H9 (cell line): ENCODE data around the gene FAM228B. TPM values are rescaled to one million over a fixed set of nuclear protein-coding genes. Genes with fewer than 3 reads are reported as not detected.

Experiments used
- DNase-seq: peaks from one replicate; pipeline ENCODE4 v3.0.0-alpha.2; 2017
- H2AFZ ChIP-seq: one replicate; pipeline ENCODE4 v1.6.1; 2013; ENCODE audit warnings: mild to moderate bottlenecking, low read length, control low read depth, moderate library complexity
- H2AK5ac ChIP-seq: 2 replicates; pipeline ENCODE4 v1.6.1; 2013; ENCODE audit warnings: low read length, control low read depth, mixed read lengths; ENCODE audit not compliant: insufficient read length
- H2BK120ac ChIP-seq: one replicate; pipeline ENCODE4 v1.6.1; 2013; ENCODE audit warnings: low read depth, mild to moderate bottlenecking, low read length, control low read depth, inconsistent platforms; ENCODE audit not compliant: poor library complexity, severe bottlenecking
- H2BK12ac ChIP-seq: 2 replicates; pipeline ENCODE4 v1.6.1; 2013; ENCODE audit warnings: low read length, control low read depth, mixed read lengths, low read depth; ENCODE audit not compliant: insufficient read length
- H2BK15ac ChIP-seq: 2 replicates; pipeline ENCODE4 v1.6.1; 2013; ENCODE audit warnings: low read depth, low read length, control low read depth
- H2BK20ac ChIP-seq: one replicate; pipeline ENCODE4 v1.6.1; 2013; ENCODE audit warnings: low read depth, mild to moderate bottlenecking, low read length, control low read depth, inconsistent platforms; ENCODE audit not compliant: poor library complexity, severe bottlenecking
- H2BK5ac ChIP-seq: 2 replicates; pipeline ENCODE4 v1.6.1; 2013; ENCODE audit warnings: low read length, control low read depth, mixed read lengths; ENCODE audit not compliant: insufficient read length
- H3K14ac ChIP-seq: 2 replicates; pipeline ENCODE4 v1.6.1; 2013; ENCODE audit warnings: low read length, control low read depth; ENCODE audit not compliant: insufficient read depth
- H3K18ac ChIP-seq: 2 replicates; pipeline ENCODE4 v1.6.1; 2013; ENCODE audit warnings: low read depth, mild to moderate bottlenecking, mixed read lengths, low read length, control low read depth; ENCODE audit not compliant: insufficient read length
- H3K23ac ChIP-seq: 2 replicates; pipeline ENCODE4 v1.6.1; 2013; ENCODE audit warnings: low read length, control low read depth, mixed read lengths, low read depth; ENCODE audit not compliant: insufficient read length
- H3K23me2 ChIP-seq: 2 replicates; pipeline ENCODE4 v1.6.1; 2013; ENCODE audit warnings: low read depth, mild to moderate bottlenecking, mixed read lengths, low read length, control low read depth; ENCODE audit not compliant: insufficient read length, poor library complexity, severe bottlenecking
- H3K27ac ChIP-seq: 2 replicates; pipeline ENCODE4 v1.5.1; 2013; ENCODE audit warnings: low read length, control low read depth, mixed read lengths, low read depth; ENCODE audit not compliant: insufficient read length
- H3K27me3 ChIP-seq: 2 replicates; pipeline ENCODE4 v1.6.1; 2013; ENCODE audit warnings: low read length, control low read depth, inconsistent platforms; ENCODE audit not compliant: insufficient read depth
- H3K4ac ChIP-seq: 2 replicates; pipeline ENCODE4 v1.6.1; 2013; ENCODE audit warnings: low read depth, mild to moderate bottlenecking, control low read depth, inconsistent platforms, low read length, moderate library complexity
- H3K4me1 ChIP-seq: 2 replicates; pipeline ENCODE4 v1.6.1; 2013; ENCODE audit warnings: low read length, control low read depth, inconsistent platforms; ENCODE audit not compliant: insufficient read depth
- H3K4me2 ChIP-seq: 2 replicates; pipeline ENCODE4 v1.6.1; 2013; ENCODE audit warnings: low read length, control low read depth, mixed read lengths; ENCODE audit not compliant: insufficient read length, insufficient read depth
- H3K56ac ChIP-seq: 2 replicates; pipeline ENCODE4 v1.6.1; 2013; ENCODE audit warnings: low read depth, mild to moderate bottlenecking, mixed read lengths, low read length, control low read depth; ENCODE audit not compliant: insufficient read length
- H3K79me1 ChIP-seq: 2 replicates; pipeline ENCODE4 v1.6.1; 2013; ENCODE audit warnings: low read depth, mild to moderate bottlenecking, moderate library complexity, low read length, control low read depth, inconsistent platforms; ENCODE audit not compliant: insufficient read depth, poor library complexity, severe bottlenecking
- H3K79me2 ChIP-seq: 2 replicates; pipeline ENCODE4 v1.6.1; 2013; ENCODE audit warnings: low read length, control low read depth, inconsistent platforms; ENCODE audit not compliant: insufficient read depth
- H3K9ac ChIP-seq: 2 replicates; pipeline ENCODE4 v1.6.1; 2013; ENCODE audit warnings: low read length, control low read depth, mixed read lengths; ENCODE audit not compliant: insufficient read length; ENCODE audit errors: extremely low read depth
- H3K9me3 ChIP-seq: one replicate; pipeline ENCODE4 v1.6.1; 2013; ENCODE audit warnings: low read depth, low read length, inconsistent platforms; ENCODE audit not compliant: control insufficient read depth
- H3T11ph ChIP-seq: one replicate; pipeline ENCODE4 v1.6.1; 2013; ENCODE audit warnings: mild to moderate bottlenecking, low read length, control low read depth, inconsistent platforms
- H4K20me1 ChIP-seq: one replicate; pipeline ENCODE4 v1.6.1; 2013; ENCODE audit not compliant: control insufficient read depth, insufficient read length, insufficient read depth
- H4K5ac ChIP-seq: 2 replicates; pipeline ENCODE4 v1.6.1; 2013; ENCODE audit warnings: low read depth, mild to moderate bottlenecking, mixed read lengths, low read length, control low read depth; ENCODE audit not compliant: insufficient read length
- H4K8ac ChIP-seq: replicated peaks from 2 replicates; pipeline ENCODE4 v1.6.1; 2013; ENCODE audit warnings: low read length, control low read depth, mixed read lengths, low read depth; ENCODE audit not compliant: insufficient read length
- H4K91ac ChIP-seq: 2 replicates; pipeline ENCODE4 v1.6.1; 2013; ENCODE audit warnings: low read depth, mild to moderate bottlenecking, moderate library complexity, mixed read lengths, low read length, control low read depth; ENCODE audit not compliant: insufficient read length
- H3K27ac Mint-ChIP-seq, 3 experiments: 2 replicates in 2 of 3; 3 replicates in 1 of 3; pipeline ENCODE4 v1.8.0; 2020 to 2021; ENCODE audit warnings: mixed read lengths in 3 of 3, mild to moderate bottlenecking in 1 of 3, moderate library complexity in 1 of 3
- H3K27me3 Mint-ChIP-seq: 2 replicates; pipeline ENCODE4 v1.8.0; 2021; ENCODE audit warnings: low read depth, mild to moderate bottlenecking, moderate library complexity, mixed read lengths
- H3K36me3 Mint-ChIP-seq, 3 experiments: 2 replicates in 2 of 3; 3 replicates in 1 of 3; pipeline ENCODE4 v1.8.0; 2020 to 2021; ENCODE audit warnings: low read depth in 3 of 3, mixed read lengths in 3 of 3; ENCODE audit not compliant: insufficient read depth in 1 of 3
- H3K4me1 Mint-ChIP-seq, 2 experiments: 2 replicates each; pipeline ENCODE4 v1.8.0; 2020; ENCODE audit warnings: mixed read lengths in 2 of 2
- H3K4me3 Mint-ChIP-seq, 2 experiments: 2 replicates in 1 of 2; 3 replicates in 1 of 2; pipeline ENCODE4 v1.8.0; 2020 to 2021; ENCODE audit warnings: mild to moderate bottlenecking in 2 of 2, mixed read lengths in 2 of 2, moderate library complexity in 1 of 2
- H3K9me3 Mint-ChIP-seq, 2 experiments: 2 replicates in 1 of 2; 3 replicates in 1 of 2; pipeline ENCODE4 v1.8.0; 2020; ENCODE audit warnings: mild to moderate bottlenecking in 2 of 2, mixed read lengths in 2 of 2, moderate library complexity in 1 of 2
- total RNA-seq: library from RNA; stranded (reverse); gene quantifications from 2 replicates; pipeline ENCODE4 v1.2.1, GENCODE V29; 2021
- TF ChIP-seq, protein P1 (sequence below): fragments of 200-600 bp; sonication (generic); conservative IDR thresholded peaks from 3 replicates; pipeline ENCODE4 v1.8.0; 2021; ENCODE audit warnings: antibody characterized with exemption, mild to moderate bottlenecking

Gene FAM228B
- total RNA-seq, 1 experiment from 2014 or later, result 6.5 TPM

DNA sequence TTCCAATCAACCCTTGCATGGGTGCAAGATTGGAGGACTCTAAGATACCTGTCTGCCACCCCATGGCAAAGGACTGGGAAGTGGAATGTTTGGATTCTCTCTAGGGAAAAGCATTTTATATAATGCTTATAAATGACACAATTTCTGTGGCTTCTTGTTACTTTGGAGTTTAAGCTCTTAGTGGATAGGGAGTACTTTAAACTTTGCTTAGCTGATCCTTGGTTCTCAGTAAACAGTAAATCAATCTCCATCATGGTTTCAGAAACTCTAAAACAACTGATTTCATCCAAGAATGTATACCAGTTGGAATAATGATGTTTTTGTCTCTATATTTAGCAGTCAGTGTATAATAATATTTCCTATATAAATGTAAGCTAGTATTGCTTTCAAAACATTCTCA, 37.5 kb downstream of the FAM228B start:
- Histone ChIP-seq H3K14ac (no peak overlapping the region), H2BK12ac (no peak overlapping the region), H2BK120ac (no peak overlapping the region), H2BK15ac (no peak overlapping the region), H3K4me2 (no peak overlapping the region), H4K20me1 (no peaks in the 10 kb centered on the region), H3K18ac (no peak overlapping the region), H3K4ac (no peak overlapping the region), H3K56ac (no peak overlapping the region), H3K23ac (no peak overlapping the region), H3K79me1 (no peaks in the 10 kb centered on the region), H2BK20ac (no peak overlapping the region), H4K5ac (no peak overlapping the region), H4K8ac (no peak overlapping the region), H2AFZ (no peak overlapping the region), H3K9me3 (no peaks in the 10 kb centered on the region), H3K27ac (no peak overlapping the region), H2BK5ac (no peak overlapping the region), H4K91ac (no peak overlapping the region), H3T11ph (no peak overlapping the region), H3K9ac (no peak overlapping the region), H3K23me2 (no peaks in the 10 kb centered on the region), H3K27me3 (no peaks in the 10 kb centered on the region), H2AK5ac (no peak overlapping the region), H3K79me2 (no peaks in the 10 kb centered on the region), H3K4me1 (no peaks in the 10 kb centered on the region)
- Mint-ChIP-seq H3K27me3 (no peaks in the 10 kb centered on the region), H3K27ac (no peak overlapping the region; a peak in 1 of 7 replicates), H3K36me3 (peaks cover 0 to 5% (median 0%) of the 10 kb centered on the region in 3 experiments; a peak in 3 of 7 replicates), H3K4me3 (no peak overlapping the region), H3K4me1 (peaks cover 0 to 3% of the 10 kb centered on the region in 2 experiments; a peak in 2 of 4 replicates), H3K9me3 (peaks cover 8 to 14% of the 10 kb centered on the region in 2 experiments; a peak in 4 of 5 replicates)
- TF ChIP-seq, protein P1, sequence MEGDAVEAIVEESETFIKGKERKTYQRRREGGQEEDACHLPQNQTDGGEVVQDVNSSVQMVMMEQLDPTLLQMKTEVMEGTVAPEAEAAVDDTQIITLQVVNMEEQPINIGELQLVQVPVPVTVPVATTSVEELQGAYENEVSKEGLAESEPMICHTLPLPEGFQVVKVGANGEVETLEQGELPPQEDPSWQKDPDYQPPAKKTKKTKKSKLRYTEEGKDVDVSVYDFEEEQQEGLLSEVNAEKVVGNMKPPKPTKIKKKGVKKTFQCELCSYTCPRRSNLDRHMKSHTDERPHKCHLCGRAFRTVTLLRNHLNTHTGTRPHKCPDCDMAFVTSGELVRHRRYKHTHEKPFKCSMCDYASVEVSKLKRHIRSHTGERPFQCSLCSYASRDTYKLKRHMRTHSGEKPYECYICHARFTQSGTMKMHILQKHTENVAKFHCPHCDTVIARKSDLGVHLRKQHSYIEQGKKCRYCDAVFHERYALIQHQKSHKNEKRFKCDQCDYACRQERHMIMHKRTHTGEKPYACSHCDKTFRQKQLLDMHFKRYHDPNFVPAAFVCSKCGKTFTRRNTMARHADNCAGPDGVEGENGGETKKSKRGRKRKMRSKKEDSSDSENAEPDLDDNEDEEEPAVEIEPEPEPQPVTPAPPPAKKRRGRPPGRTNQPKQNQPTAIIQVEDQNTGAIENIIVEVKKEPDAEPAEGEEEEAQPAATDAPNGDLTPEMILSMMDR, result no peak
- DNase-seq, result no peak
